Pancreas (tissue), 10 donors: Measurements from ENCODE around the gene IPCEF1. TPM values are rescaled to one million over a fixed set of nuclear protein-coding genes. Genes with fewer than 3 reads are reported as not detected.

ENCODE experiments used
- ATAC-seq, 4 donors: fragments of 200-7000 bp; cut with Tn5 transposase; one replicate each; pipeline versions ENCODE4 v1.8.0 to v1.9.1; 2020; ENCODE audit warnings: mild to moderate bottlenecking in 4 of 4, moderate library complexity in 4 of 4
- DNase-seq, 6 donors: peaks; one replicate each; pipeline ENCODE4 v3.0.0-alpha.2; 2020
- FAIRE-seq: peaks from 2 replicates; lab custom pipeline; 2012; peaks lifted over from hg19 to GRCh38; lab: Jason Lieb, UNC
- H3K27ac ChIP-seq, 4 donors: fragments of 200-600 bp; sonication (generic); 1 replicate in 3 of 4; 2 replicates in 1 of 4; pipeline versions ENCODE4 v1.5.0 to v1.8.0; 2020
- H3K27me3 ChIP-seq, 4 donors: fragments of 200-600 bp; one replicate each; pipeline ENCODE4 v1.8.0; 2021
- H3K36me3 ChIP-seq, 3 donors: fragments of 200-600 bp; sonication (generic) in 1 of 3; one replicate each; pipeline versions ENCODE4 v1.5.0 to v1.8.0; 2020 to 2021
- H3K4me1 ChIP-seq, 3 donors: fragments of 200-600 bp; one replicate each; pipeline ENCODE4 v1.8.0; 2021
- H3K4me3 ChIP-seq, 4 donors: fragments of 200-600 bp; sonication (generic) in 2 of 4; one replicate each; pipeline versions ENCODE4 v1.5.0 to v1.8.0; 2020 to 2021
- H3K9me3 ChIP-seq, 4 donors: fragments of 200-600 bp; one replicate each; pipeline ENCODE4 v1.8.0; 2021
- WGBS, 2 donors: extraction: QIAGEN DNeasy Blood & Tissue Kit; methylation state at CpG; one replicate each; pipeline ENCODE4 v1.1.7; 2013; 5-methylcytosine and 5-hydroxymethylcytosine counted together
- intact Hi-C, 3 donors: fragments of 100-400 bp; cut with DNase I; formaldehyde crosslinking; loops; one replicate each; pipeline versions ENCODE4 v1.11.1 to v1.14.2; 2022
- polyA plus RNA-seq, 2 donors: library from polyadenylated mRNA; stranded (reverse); fragments of 200-250 nt; gene quantifications; one replicate each; pipeline ENCODE4 v1.2.3, GENCODE V29; 2013
- total RNA-seq, 6 donors: library from RNA; stranded (reverse); fragmentation: NEBNext Ultra II Directional in 4 of 6; extraction: Animal tissue kit (Norgen Biotek cat#: 25700) in 4 of 6; gene quantifications; one replicate each; pipeline versions ENCODE4 v1.2.1 to v1.2.4, GENCODE V29; 2021 to 2023
- TF ChIP-seq, protein P1 (sequence below), 4 donors: fragments of 200-600 bp; sonication (generic) in 3 of 4; IDR thresholded peaks; one replicate each; pipeline versions ENCODE4 v1.5.0 to v1.8.0; 2021; ENCODE audit warnings: antibody characterized with exemption in 4 of 4
- donor health status: healthy with polysubstance abuse.
- donor health status: DM: no; HTN: no; CAD: no; lungs with moderate emphysema.
- donor health status: DM: no; HTN: no; CAD: no.
- donor health status: control.
- donor health status: control.
- donor health status: Bipolar disorder and iron deficiency.
- donor health status: DM: yes; HTN: yes; CAD: no.
- donor health status: DM: no; HTN: no; CAD: no.
- donor health status: DM: no; HTN: no; CAD: no.
- donor health status: DM: yes; HTN: yes; CAD: no.

Gene IPCEF1
- total and polyA plus RNA-seq, 8 donors = 0.53 to 4.4 (median 1.8) TPM

GRCh38 chr6:154213782-154214181 lies 142.8 kb downstream of the IPCEF1 start:
- WGBS, 2 donors = 49 to 59% methylated on average over 3 of the region's 3 CpGs
- Histone ChIP-seq H3K27me3 (no peaks in the 10 kb centered on the region), H3K9me3 (no peaks in the 10 kb centered on the region), H3K27ac (no peak overlapping the region), H3K4me3 (no peak overlapping the region), H3K4me1 (no peaks in the 10 kb centered on the region), H3K36me3 (peaks cover 0 to 4% (median 0%) of the 10 kb centered on the region in 3 donors)
- DNase-seq = no peak
- FAIRE-seq = no peak
- no peak for ATAC-seq
- TF ChIP-seq, protein P1, sequence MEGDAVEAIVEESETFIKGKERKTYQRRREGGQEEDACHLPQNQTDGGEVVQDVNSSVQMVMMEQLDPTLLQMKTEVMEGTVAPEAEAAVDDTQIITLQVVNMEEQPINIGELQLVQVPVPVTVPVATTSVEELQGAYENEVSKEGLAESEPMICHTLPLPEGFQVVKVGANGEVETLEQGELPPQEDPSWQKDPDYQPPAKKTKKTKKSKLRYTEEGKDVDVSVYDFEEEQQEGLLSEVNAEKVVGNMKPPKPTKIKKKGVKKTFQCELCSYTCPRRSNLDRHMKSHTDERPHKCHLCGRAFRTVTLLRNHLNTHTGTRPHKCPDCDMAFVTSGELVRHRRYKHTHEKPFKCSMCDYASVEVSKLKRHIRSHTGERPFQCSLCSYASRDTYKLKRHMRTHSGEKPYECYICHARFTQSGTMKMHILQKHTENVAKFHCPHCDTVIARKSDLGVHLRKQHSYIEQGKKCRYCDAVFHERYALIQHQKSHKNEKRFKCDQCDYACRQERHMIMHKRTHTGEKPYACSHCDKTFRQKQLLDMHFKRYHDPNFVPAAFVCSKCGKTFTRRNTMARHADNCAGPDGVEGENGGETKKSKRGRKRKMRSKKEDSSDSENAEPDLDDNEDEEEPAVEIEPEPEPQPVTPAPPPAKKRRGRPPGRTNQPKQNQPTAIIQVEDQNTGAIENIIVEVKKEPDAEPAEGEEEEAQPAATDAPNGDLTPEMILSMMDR (IDR thresholded peaks at IDR 0.05) = no peak
- intact Hi-C loops = no loop called here

GRCh38 chr6:154210678-154211077 lies 145.9 kb downstream of the IPCEF1 start:
- ATAC-seq = no peak
- intact Hi-C loops = no loop called here
- Histone ChIP-seq H3K27ac (no peak overlapping the region), H3K4me1 (no peaks in the 10 kb centered on the region), H3K36me3 (peaks cover 0 to 4% (median 0%) of the 10 kb centered on the region in 3 donors), H3K4me3 (no peak overlapping the region), H3K9me3 (no peaks in the 10 kb centered on the region), H3K27me3 (no peaks in the 10 kb centered on the region)
- DNase-seq = no peak
- TF ChIP-seq, protein P1 (IDR thresholded peaks at IDR 0.05) = no peak
- FAIRE-seq = peak; percentile 34

- no peaks in the 10 kb centered on the region for H3K27me3 ChIP-seq
- H3K4me1 ChIP-seq = no peaks in the 10 kb centered on the region
- H3K9me3 ChIP-seq = no peaks in the 10 kb centered on the region
- TF ChIP-seq, protein P1 (IDR thresholded peaks at IDR 0.05) = no peak
- DNase-seq (no peak), FAIRE-seq (no peak), ATAC-seq (no peak)
- H3K4me3 ChIP-seq = no peak overlapping the region
- intact Hi-C loops = no loop called here
- H3K36me3 ChIP-seq = peaks cover 0 to 4% (median 0%) of the 10 kb centered on the region in 3 donors
- H3K27ac ChIP-seq = no peak overlapping the region
- 69 to 76% methylated on average over 3 of the region's 3 CpGs for WGBS, 2 donors
Observed at GRCh38 chr6:154209555-154209954, 147.0 kb downstream of the IPCEF1 start.

DNA sequence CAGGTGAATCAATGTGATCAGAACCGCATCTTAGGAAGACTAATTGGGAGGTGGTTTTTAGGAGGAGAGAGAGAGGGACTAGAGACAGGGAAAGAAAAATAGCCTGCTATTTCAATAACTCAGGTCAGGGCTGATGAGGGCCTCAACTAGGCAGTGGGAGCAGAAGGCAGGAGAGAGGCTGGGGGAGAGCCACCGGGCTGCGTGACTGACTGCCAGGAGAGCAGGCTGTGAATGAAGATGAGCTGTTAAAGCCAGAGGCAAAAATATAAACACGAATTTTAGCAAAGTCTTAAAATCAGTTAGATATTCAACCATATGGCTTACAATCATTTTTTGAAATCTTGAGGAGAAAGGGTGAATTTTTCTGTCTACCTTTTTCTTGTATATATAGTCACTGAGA lies 149.6 kb downstream of the IPCEF1 start:
- no peaks in the 10 kb centered on the region for H3K9me3 ChIP-seq
- H3K4me1 ChIP-seq = no peaks in the 10 kb centered on the region
- ATAC-seq (no peak), FAIRE-seq (no peak), DNase-seq (no peak)
- no peaks in the 10 kb centered on the region for H3K27me3 ChIP-seq
- intact Hi-C loops = no loop called here
- H3K36me3 ChIP-seq = peaks cover 0 to 4% (median 0%) of the 10 kb centered on the region in 3 donors
- no peak overlapping the region for H3K27ac ChIP-seq
- 61 to 74% methylated on average over 4 of the region's 4 CpGs for WGBS, 2 donors
- TF ChIP-seq, protein P1 (IDR thresholded peaks at IDR 0.05) = no peak
- no peak overlapping the region for H3K4me3 ChIP-seq

DNA sequence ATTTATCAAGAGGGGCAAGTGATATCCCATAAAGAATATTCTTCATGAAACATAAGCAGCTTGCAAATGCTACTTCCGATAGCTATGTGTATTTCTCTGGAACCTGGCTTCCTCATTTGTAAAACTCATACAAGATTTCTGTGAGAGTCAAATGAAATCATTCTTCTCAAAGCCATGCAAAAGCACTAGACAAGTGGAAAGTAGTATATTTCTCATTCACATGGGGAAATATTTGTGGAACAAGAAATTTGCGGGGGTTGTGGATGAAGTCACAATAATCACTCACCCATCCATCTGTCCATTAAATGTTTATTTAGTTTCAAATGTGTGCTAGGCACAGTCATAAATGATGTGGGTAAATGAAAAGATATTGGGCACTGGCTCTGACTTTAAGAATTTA lies 150.5 kb downstream of the IPCEF1 start:
- intact Hi-C loops = no loop called here
- TF ChIP-seq, protein P1 (IDR thresholded peaks at IDR 0.05) = no peak
- WGBS, 2 donors = 95 to 97% methylated on average over 2 of the region's 2 CpGs
- H3K36me3 ChIP-seq = no peaks in the 10 kb centered on the region
- H3K9me3 ChIP-seq = no peaks in the 10 kb centered on the region
- H3K27me3 ChIP-seq = no peaks in the 10 kb centered on the region
- H3K27ac ChIP-seq = no peak overlapping the region
- no peak for FAIRE-seq
- no peak overlapping the region for H3K4me3 ChIP-seq
- H3K4me1 ChIP-seq = no peaks in the 10 kb centered on the region
- DNase-seq = no peak
- ATAC-seq = no peak
